GM21360 (cell line): ENCODE measurements around the gene ZFR.
A peak's percentile ranks its signal among the peaks of the same experiment; 100 is the strongest.

Experiments
- ATAC-seq: cut with Tn5 transposase; IDR thresholded peaks from one replicate; pipeline ENCODE4 v1.9.1; 2021; ENCODE audit warnings: mild to moderate bottlenecking, moderate library complexity; ENCODE audit not compliant: unreplicated experiment

ZFR gene

DNA sequence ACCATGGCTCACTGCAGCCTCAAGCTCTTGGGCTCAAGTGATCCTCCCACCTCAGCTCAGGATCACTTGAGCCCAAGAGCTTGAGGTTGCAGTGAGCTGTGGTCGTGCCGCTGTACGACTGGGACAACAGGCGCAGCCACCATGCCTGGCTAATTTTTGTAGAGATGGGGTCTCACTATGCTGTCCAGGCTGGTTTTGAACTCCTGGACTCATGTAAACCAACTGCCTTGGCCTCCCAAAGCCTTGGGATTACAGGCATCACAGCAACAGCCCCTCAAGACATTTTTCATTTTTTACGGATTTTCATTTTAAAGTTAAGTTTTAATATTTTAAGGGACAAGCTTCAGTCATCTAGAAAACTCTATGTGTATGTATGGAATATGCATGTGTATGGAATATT, 78.9 kb downstream of the ZFR start:
- no peak for ATAC-seq

DNA sequence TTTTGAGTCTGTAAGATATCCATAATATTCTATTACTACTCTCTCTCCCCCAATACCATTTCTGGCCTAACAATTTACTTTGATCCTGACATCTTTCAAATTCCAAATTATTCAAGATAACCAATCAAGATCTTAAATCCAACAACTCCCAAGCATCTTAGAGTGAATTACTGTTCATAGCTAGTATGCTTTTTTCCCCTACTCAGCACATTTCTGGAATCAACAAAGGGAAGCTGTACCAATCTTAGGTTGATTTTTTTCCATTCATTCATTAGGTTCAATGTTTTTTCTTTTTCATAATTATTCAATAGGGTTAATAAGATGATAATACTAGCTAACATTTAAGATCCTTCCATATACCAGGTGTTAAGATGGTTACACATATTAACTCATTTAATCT, 81.5 kb downstream of the ZFR start:
- ATAC-seq, result no peak

DNA sequence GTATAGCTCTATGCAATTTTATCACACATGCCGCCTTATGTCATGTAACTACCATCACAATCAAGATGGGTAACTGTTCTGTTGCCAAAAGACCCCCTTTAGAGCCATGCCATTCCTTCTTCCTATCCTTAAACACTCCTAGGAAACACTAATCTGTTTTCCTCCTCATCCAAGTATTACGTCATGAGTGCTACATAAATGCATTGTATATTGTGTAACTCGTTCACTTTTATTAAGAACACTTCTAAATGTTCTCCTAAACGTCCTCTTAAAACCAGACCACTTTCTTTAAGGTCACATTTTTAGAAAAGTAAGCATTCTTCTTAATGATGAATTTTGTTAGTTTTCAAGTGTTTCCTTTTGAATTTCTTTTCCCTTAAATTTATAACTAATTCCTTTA, 82.0 kb downstream of the ZFR start:
- no peak for ATAC-seq

GRCh38 chr5:32360906-32361305, 83.6 kb downstream of the ZFR start:
- ATAC-seq, result no peak

DNA sequence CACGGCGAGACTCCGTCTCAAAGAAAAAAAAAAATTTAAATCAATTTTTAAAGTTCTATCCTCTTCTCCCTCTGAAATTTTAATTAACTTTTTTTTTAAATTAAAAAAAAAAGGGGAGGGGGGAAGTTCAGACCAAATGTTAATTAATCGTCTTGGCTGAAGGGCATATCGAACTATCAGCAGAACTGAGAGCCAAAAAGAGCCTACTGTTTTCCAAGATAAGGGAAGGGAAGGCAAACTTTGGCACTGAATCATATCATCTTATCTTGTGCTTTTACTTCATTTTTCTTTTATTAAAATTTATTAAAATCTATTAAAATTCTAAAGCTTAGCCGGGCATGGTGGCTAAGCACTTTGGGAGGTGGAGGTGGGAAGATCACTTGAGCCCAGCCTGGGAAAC, 85.9 kb downstream of the ZFR start:
- ATAC-seq, result no peak

DNA sequence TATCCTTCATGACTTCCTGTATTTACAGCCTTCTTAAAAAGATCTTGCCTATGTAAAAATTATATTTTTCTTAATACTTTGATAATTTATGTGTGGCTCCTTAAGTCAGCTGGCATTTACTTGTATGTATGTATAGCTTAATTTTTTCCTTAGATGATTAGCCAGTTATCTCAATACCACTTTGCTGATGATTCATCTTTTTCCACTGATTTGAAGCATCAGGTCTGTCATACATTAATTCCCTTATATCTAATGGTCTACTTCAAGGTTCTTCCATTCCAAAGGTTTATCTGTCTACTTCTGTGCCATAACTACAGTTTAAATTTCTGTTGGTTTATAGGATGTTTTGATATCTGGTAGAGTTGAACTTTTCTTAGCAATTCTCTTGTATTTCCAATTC, 86.9 kb downstream of the ZFR start:
- ATAC-seq, result no peak

GRCh38 chr5:32355686-32356085, 88.9 kb downstream of the ZFR start:
- ATAC-seq, result no peak

GRCh38 chr5:32353420-32353819, 91.1 kb downstream of the ZFR start:
- no peak for ATAC-seq

DNA sequence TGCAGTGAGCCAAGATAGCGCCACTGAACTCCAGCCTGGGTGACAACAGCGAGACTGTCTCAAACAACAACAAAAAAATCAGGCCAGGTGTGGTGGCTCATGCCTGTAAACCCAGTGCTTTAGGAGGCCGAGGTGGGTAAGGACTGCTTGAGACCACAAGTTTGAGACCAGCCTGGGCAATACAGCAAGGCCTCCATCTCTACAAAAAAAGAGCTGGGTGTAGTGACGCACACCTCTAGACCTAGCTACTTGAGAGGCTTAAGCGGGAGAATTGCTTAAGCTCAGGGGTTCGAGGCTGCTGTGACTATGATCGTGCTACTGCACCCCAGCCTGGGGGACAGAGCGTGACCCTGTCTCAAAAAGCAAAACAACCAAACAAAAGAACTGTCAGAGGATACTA, 91.9 kb downstream of the ZFR start:
- ATAC-seq, result no peak

- no peak for ATAC-seq
Measured at GRCh38 chr5:32346869-32347268, 97.7 kb downstream of the ZFR start.

- ATAC-seq, result no peak
Measured at GRCh38 chr5:32343058-32343672, 101.4 kb downstream of the ZFR start.

GRCh38 chr5:32342656-32343055, 101.9 kb downstream of the ZFR start:
- no peak for ATAC-seq

- no peak for ATAC-seq
Measured at GRCh38 chr5:32339878-32340277, 104.7 kb downstream of the ZFR start.

GRCh38 chr5:32339198-32339597, 105.3 kb downstream of the ZFR start:
- no peak for ATAC-seq

DNA sequence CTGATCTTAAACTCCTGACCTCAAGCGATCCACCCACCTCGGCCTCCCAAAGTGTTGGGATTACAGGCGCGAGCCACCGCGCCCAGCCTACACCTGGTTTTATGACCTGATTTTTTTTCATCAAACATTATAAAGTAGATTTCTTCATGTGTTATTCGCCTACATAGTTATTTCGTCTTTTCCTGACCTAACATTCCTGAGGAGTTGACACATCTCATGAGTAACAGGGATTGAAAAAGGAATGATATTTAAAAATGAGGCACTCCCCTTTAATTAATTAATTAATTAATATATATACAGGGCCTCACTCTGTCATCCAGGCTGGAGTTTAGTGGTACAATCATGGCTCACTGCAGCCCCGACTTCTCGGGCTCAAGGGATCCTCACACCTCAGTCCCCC, 111.6 kb downstream of the ZFR start:
- ATAC-seq, result no peak

DNA sequence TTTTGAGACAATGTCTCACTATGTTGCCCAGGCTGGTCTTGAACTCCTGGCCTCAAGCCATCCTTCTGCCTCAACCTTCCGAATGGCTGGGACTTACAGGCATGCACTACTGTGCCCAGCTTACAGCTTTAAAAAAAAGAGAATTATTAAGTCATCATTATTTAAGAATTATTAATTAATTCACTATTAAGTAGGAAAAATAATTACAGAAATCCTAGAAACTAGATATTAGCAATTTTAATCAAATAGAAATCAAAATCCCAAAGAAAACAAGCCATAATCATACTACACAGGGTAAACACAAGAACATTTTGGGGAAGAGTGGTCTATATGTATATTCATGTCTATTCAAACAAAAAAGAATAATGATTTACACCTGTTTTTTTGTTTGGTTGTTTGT, 112.2 kb downstream of the ZFR start:
- no peak for ATAC-seq

- no peak for ATAC-seq
Measured at GRCh38 chr5:32331935-32332274, 112.6 kb downstream of the ZFR start.

- ATAC-seq, result no peak
Measured at GRCh38 chr5:32331217-32331934, 113.2 kb downstream of the ZFR start.

- ATAC-seq, result no peak
Measured at GRCh38 chr5:32330126-32330971, 114.2 kb downstream of the ZFR start.

GRCh38 chr5:32329395-32329834, 115.1 kb downstream of the ZFR start:
- peak; percentile 77 for ATAC-seq

DNA sequence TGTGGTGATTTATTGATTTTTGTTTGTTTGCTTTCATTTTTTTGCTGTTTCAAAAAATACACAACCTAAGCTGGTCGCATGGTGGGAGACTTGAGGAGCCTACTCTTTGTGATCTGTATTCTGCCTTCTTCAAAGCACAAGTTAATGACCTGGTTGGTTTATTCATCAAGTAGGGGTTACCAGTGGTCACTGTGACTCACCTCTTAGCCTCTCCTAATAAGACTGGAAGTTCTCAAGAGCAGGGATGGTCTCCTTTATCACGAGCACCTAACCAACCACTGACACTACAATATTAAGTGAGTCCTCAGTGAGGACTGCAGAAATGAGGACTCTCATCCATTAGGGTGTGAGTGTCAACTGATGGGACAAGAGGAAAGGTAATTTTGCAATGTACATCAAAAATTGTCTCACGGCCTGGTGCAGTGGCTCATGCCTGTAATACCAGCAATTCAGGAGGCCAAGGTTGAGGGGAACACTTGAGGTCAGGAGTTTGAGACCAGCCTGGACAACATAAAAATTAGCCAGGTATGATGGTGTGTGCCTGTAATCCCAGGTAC, 118.2 kb downstream of the ZFR start:
- ATAC-seq, result no peak

GRCh38 chr5:32325616-32326015, 118.9 kb downstream of the ZFR start:
- no peak for ATAC-seq
